ENCODE measurements around the gene ALCAM.
"Not testable (repeated sequence)": the region's sequence is repeated elsewhere in the genome, so short reads cannot be mapped to it uniquely, and the experiment has no call there.

The ALCAM gene

GRCh38 chr3:105385819-105386508 is 19.3 kb downstream of the ALCAM start:
- no peak for DNase-seq (ENCODE audit: extremely low read depth, low read depth)
- no peak for TF ChIP-seq CTCF (IDR thresholded peaks at IDR 0.05; ENCODE audit: low read depth, low read length, missing control alignments)
- H3K4me3 ChIP-seq (replicated peaks; ENCODE audit: low read depth, low read length), result no peak overlapping the region

DNA sequence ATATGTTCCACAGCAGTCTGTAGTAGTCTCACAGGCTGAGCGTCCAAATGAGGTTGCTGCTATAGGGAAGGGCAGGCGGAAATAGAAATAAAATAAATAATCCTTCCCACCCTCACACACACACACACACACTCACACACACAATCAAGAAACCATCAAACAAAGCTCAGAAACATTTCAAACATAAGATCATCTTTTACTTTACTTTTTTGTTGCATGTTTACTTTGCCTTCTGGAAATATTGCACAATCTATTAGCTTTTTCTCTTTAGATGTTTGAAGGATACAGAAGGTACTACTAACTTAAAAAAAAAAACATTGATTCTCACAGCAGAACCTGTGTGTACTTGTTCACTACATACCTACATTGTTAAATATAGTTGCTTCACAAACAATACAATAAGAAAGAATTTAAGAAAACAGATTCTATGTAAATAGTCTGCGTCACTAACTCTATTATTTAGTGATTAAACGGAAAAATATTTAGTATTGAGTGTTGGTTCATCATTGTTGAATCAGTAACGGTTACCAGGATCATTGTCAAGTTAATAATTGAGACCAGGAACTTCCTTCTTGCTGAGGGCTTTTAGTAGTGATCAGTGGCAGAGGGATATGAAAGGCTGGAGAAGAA is 20.5 kb downstream of the ALCAM start:
- DNase-seq (ENCODE audit: extremely low read depth, low read depth), result no peak
- no peak for TF ChIP-seq CTCF (IDR thresholded peaks at IDR 0.05; ENCODE audit: low read depth, low read length, missing control alignments)

GRCh38 chr3:105388176-105388575 is 21.5 kb downstream of the ALCAM start:
- no peak for TF ChIP-seq CTCF (IDR thresholded peaks at IDR 0.05; ENCODE audit: low read depth, low read length, missing control alignments)
- no peak overlapping the region for H3K4me3 ChIP-seq (replicated peaks; ENCODE audit: low read depth, low read length)
- no peak for DNase-seq (ENCODE audit: extremely low read depth, low read depth)

More for the DNA sequence above, 20.5 kb downstream of the ALCAM start:
- H3K4me3 ChIP-seq (replicated peaks; ENCODE audit: low read depth, low read length), result no peak overlapping the region

DNA sequence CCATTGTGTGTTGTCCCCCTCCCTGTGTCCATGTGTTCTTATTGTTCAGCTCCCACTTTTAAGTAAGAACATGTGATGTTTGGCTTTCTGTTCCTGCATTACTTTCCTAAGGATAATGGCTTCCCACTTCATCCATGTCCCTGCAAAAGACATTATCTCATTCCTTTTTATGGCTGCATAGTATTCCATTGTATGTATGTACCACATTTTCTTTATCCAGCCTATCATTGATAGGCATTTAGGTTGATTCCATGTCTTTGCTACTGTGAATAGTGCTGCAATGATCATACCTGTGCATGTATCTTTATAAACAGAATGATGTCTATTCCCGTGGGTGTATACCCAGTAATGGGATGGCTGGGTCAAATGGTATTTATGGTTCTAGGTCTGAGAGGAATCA is 23.1 kb downstream of the ALCAM start:
- not testable (repeated sequence) for DNase-seq (ENCODE audit: extremely low read depth, low read depth)

GRCh38 chr3:105392598-105392997 is 25.9 kb downstream of the ALCAM start:
- H3K4me3 ChIP-seq (replicated peaks; ENCODE audit: low read depth, low read length); DNase-seq (ENCODE audit: extremely low read depth, low read depth): not testable (repeated sequence)

More for the DNA sequence above, 23.1 kb downstream of the ALCAM start:
- H3K4me3 ChIP-seq (replicated peaks; ENCODE audit: low read depth, low read length), result not testable (repeated sequence)

DNA sequence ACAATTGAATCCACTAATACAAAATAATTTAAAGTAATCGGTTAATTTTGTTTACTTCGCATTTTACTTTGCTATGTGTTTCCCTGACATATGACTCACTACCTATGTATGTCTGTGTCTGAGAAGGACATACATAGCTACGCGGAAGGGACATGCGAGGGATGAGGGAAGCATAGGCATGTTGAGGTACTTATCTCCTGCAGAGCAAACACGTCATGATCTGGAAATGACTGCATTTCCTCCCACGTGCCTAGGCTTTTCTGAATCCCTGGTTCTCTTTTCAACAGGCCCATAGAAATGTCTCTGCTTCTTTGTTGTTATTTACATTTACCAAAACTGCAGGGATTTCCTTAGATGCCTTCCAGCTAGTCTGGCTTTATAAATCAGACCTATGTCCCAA is 27.5 kb downstream of the ALCAM start:
- DNase-seq (ENCODE audit: extremely low read depth, low read depth), result no peak
- no peak for TF ChIP-seq CTCF (IDR thresholded peaks at IDR 0.05; ENCODE audit: low read depth, low read length, missing control alignments)
- H3K4me3 ChIP-seq (replicated peaks; ENCODE audit: low read depth, low read length), result no peak overlapping the region

DNA sequence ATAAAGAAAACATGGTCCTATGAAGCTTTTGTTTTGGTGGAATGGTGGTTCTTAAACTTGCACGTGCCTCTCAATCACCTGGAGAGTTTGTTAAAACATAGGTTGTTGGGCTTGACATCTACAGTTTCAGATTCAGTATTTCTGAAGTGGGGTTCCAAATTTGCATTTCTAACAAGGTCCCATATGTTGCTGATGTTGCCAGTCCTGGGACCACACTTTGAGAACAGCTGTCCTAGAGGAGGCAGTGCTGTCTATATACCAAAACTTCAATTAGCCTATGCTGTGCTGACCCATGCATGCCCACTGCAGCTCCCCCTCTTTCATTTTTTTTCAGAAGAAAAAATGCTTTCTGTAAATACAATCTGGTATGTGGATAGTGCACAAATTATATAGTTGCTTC is 31.3 kb downstream of the ALCAM start:
- no peak for DNase-seq (ENCODE audit: extremely low read depth, low read depth)
- no peak for TF ChIP-seq CTCF (IDR thresholded peaks at IDR 0.05; ENCODE audit: low read depth, low read length, missing control alignments)
- no peak overlapping the region for H3K4me3 ChIP-seq (replicated peaks; ENCODE audit: low read depth, low read length)

- TF ChIP-seq CTCF (IDR thresholded peaks at IDR 0.05; ENCODE audit: low read depth, low read length, missing control alignments), result no peak
- no peak for DNase-seq (ENCODE audit: extremely low read depth, low read depth)
- H3K4me3 ChIP-seq (replicated peaks; ENCODE audit: low read depth, low read length), result no peak overlapping the region
Measured at GRCh38 chr3:105398437-105398836, 31.7 kb downstream of the ALCAM start.

Data from HFF-Myc (cell line).